HL-60 (cell line): ENCODE data around the gene POLR2B.
"Not testable (repeated sequence)": the region's sequence is repeated elsewhere in the genome, so short reads cannot be mapped to it uniquely, and the experiment has no call there.

Experiments
- DNase-seq, 2 experiments: peaks; one replicate each; pipeline ENCODE4 v3.0.0-alpha.2; 2010 to 2020; ENCODE audit warnings: low read depth in 1 of 2, low spot score in 1 of 2
- H3K27ac ChIP-seq: fragments of 250-450 bp; sonication (Bioruptor Pico); replicated peaks from 2 replicates; pipeline ENCODE4 v1.5.1; 2020; ENCODE audit warnings: mild to moderate bottlenecking, moderate library complexity
- H3K27me3 ChIP-seq: fragments of 250-450 bp; sonication (Bioruptor Pico); 2 replicates; pipeline ENCODE4 v1.5.1; 2021; ENCODE audit warnings: mild to moderate bottlenecking, moderate library complexity; ENCODE audit not compliant: insufficient read depth, poor library complexity, severe bottlenecking
- H3K4me3 ChIP-seq: replicated peaks from 2 replicates; pipeline ENCODE4 v1.5.1; 2011; ENCODE audit warnings: mild to moderate bottlenecking, control low read depth, low read length; ENCODE audit not compliant: insufficient read depth
- CTCF ChIP-seq: IDR thresholded peaks from one replicate; pipeline ENCODE4 v1.5.1; 2011; ENCODE audit warnings: low read length, control low read depth, inconsistent platforms; ENCODE audit not compliant: insufficient read depth
- GABPA ChIP-seq: IDR thresholded peaks from 2 replicates; pipeline ENCODE4 v1.6.1; 2012; ENCODE audit warnings: low read depth
- POLR2AphosphoS5 ChIP-seq: IDR thresholded peaks from 2 replicates; pipeline ENCODE4 v1.6.1; 2012; ENCODE audit warnings: low read depth
- REST ChIP-seq: IDR thresholded peaks from 2 replicates; pipeline ENCODE4 v1.6.1; 2012; ENCODE audit warnings: low read depth; ENCODE audit not compliant: insufficient replicate concordance
- SPI1 ChIP-seq: IDR thresholded peaks from 2 replicates; pipeline ENCODE4 v1.6.1; 2012; ENCODE audit warnings: low read depth, mild to moderate bottlenecking, borderline replicate concordance

Gene POLR2B

GRCh38 chr4:57053508-57053907 is 74.8 kb downstream of the POLR2B start:
- Histone ChIP-seq H3K27me3 (no peaks in the 10 kb centered on the region), H3K27ac (no peak overlapping the region), H3K4me3 (no peak overlapping the region)
- TF ChIP-seq REST (no peak), POLR2AphosphoS5 (no peak), CTCF (no peak)
- no peak for DNase-seq

- DNase-seq = no peak
- TF ChIP-seq POLR2AphosphoS5 (no peak), SPI1 (no peak), GABPA (no peak), REST (no peak), CTCF (no peak)
- Histone ChIP-seq H3K27me3 (no peaks in the 10 kb centered on the region), H3K4me3 (no peak overlapping the region), H3K27ac (no peak overlapping the region)
These were observed 77.2 kb downstream of the POLR2B start for GRCh38 chr4:57055886-57056285.

GRCh38 chr4:57059890-57060716 is 81.4 kb downstream of the POLR2B start:
- Histone ChIP-seq H3K27me3 (no peaks in the 10 kb centered on the region), H3K27ac (no peak overlapping the region), H3K4me3 (no peak overlapping the region)
- no peak for DNase-seq
- TF ChIP-seq GABPA = no peak
- TF ChIP-seq CTCF = no peak
- TF ChIP-seq REST = no peak
- TF ChIP-seq POLR2AphosphoS5 = no peak
- TF ChIP-seq SPI1 = no peak

- DNase-seq, H3K27me3 ChIP-seq, H3K4me3 ChIP-seq, H3K27ac ChIP-seq: not testable (repeated sequence)
These were observed 82.0 kb downstream of the POLR2B start for GRCh38 chr4:57060717-57061067.
